Stimulated activated CD4-positive, alpha-beta T cell treated with anti-CD3 and anti-CD28 coated beads, Interleukin-2, amount 100 ng/mL, for 24 hours (primary cell): ENCODE data around the gene ATP11B.
"Not testable (repeated sequence)": the region's sequence is repeated elsewhere in the genome, so short reads cannot be mapped to it uniquely, and the experiment has no call there.

Source experiments
- DNase-seq, 2 donors: peaks; one replicate each; pipeline ENCODE4 v3.0.0-alpha.2; 2020

ATP11B gene

DNA sequence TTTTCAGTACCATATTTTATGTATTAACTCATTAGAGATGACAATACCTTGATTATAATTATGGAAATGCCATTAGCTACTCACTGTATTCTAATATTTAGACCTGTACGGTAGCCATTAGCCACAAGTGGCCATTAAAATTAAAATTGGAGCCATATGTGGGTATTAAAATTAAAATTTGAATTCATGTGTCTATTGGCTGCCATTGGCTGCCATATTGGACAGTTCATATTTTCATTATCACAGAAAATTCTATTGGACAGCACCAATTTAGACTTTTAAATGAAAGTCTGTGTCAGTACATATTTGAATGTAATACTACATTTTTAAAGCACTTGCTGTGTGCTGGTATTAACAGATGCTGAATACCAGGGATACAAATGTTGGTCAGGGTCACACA is 3.0 kb downstream of the ATP11B start:
- no peak for DNase-seq

DNA sequence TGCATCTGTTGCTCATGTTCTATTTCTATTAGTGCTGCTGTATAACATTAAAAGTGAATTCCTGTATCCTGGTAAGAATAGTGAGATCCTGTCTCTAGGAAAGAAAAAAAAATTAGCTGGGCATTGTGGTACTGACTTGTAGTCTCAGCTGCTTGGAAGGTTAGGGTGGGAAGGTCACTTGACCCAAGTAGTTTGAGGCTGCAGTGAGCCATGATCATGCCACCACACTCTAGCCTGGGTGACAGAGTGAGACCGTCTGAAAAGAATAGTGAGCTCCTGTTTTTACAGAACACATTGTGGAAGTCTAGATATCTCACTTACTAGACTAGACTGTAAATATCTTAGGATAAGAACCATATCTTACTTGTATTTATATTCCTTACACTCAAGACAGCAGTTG is 4.6 kb downstream of the ATP11B start:
- DNase-seq, result no peak

DNA sequence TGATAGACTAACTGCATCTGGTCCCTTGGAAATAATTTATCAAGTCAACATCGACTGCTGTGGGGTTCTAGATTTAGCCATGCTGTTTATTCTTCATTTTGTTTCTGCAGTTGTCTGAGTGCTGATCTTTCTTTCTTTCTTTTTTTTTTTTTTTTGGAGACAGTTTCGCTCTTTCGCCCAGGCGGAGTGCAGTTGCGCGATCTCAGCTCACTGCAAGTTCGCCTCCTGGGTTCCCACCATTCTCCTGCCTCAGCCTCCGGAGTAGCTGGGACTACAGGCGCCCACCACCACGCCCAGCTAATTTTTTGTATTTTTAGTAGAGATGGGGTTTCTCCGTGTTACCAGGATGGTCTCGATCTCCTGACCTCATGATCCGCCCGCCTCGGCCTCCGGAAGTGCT is 5.8 kb downstream of the ATP11B start:
- not testable (repeated sequence) for DNase-seq

DNA sequence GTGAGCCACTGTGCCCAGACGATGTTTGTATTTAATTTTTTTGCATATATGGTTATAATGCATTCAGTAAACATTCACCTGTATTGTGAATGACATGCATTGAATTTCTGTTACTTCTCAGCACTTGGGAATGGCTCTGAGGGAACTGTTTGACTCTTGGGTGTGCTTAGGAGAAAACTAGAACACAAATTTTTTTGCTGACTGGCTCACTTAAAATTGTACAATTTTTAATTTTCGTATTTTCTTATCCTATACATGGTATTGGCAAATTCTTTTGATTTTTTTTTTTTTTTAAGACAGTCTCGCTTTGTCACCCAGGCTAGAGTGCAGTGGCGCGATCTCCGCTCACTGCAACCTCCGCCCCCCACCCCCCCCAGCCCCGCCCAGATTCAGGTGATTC is 7.2 kb downstream of the ATP11B start:
- no peak for DNase-seq

DNA sequence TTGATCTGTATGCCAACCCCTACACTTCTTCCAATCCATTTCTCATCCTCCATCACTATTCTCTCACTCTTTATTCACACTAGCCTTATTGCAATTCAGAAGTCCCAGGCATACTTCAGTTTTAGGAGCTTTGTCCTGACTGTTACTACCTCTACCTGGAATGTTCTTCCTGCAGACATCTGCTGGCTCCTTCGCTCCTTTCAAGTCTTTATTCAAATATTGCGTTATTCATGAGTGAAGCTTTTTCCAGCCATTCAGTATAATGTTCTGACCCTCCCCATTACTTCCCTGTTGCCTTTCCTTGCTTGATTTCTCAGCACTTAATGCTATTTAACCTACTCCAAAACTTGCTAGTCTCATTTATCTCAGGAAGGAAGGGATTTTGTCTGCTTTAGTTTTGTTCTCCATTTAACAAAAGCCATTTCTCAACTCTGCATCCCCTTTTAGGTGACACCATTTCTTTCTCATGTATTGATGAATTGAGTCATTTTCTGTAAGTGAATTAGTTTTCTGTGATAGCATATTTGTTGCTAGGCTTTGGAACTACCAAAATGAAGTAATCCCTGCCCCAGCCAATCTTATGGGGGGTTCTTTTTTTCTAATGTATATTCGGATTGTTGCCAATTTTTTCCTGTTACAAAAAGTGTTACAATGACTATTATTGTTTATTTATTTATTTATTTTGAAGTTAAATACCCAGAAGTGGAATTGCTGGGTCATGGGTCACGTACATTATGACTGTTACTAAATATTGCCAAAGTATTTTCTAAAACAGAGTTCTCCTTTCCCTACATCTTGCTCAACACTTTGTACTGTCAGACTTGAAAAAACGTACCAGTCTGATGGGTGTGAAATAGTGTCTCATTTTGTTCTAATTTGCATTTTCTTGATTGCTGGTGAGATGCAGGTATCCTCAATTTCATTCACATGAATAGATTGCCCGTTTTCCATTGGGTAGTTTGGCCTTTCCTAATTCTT is 9.4 kb downstream of the ATP11B start:
- DNase-seq, result no peak

DNA sequence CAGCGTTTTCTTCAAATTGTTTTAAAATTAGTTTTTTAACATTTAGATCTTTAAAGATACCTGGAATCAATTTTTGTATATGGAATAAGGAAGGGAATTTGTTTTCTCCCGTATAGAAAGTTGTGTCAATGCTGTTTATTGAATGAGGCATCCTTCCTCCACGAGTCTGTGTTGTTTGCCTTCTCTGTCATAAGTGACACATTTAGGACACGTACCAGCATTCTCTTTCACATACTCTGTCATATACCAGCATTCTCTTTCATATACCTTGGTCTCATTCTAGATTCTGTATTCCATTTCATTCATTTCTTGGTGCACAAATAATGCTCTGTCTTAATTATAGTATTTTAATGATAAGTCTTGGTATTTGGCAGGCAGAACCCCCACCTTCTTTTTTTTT is 10.3 kb downstream of the ATP11B start:
- no peak for DNase-seq

DNA sequence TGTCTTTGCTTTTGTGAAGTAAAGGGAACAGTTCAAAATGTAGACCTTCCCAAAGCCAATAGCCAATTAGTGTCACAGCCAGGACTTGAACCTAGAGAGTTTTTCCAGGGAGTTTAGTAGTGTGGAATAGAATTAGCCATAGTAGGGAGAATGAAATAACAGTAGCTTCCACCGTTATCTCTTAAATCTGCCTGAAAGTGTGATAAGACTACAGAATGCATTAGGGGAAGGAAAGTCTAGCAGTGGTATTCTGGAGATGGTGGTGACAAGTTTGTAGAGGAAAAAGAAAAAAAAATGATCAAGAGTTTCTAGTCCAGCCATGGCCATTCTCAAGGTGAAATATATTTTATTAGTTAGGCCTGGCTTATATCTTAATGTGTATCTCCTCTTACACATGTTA is 13.8 kb downstream of the ATP11B start:
- no peak for DNase-seq

DNA sequence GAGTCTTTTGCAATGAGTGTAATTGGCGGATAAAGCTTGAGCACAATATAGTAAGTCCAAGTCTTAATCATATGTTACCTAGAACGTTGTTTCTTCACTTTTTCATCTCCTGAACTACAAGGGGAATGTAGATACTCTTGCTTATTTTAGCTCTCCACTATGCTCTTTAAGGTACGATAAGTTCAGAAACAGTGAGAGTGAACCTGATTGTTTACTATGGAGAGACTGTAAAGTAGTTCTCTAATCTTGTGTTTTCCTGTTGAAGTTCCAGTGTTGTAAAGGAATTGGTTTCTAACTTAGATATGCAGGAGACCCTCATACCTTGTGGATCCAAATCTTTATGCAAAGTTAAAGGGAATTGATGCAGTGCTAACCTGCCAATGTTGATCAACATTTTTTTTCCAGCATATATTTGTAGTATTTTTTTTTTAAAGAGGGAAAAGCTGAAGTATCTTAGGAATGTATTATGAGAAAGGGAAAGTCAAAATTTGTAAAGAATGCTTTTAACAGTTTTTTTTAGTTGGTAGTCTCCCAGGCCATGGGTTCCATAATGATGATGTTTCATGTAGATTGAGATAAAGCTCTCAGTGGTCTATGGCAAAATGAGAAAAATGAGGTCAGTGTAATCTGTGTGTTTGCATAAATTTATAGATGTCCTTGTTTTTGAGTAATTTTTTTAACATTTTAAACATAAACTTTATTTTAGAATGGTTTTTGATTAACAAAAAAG is 14.9 kb downstream of the ATP11B start:
- DNase-seq, result no peak

DNA sequence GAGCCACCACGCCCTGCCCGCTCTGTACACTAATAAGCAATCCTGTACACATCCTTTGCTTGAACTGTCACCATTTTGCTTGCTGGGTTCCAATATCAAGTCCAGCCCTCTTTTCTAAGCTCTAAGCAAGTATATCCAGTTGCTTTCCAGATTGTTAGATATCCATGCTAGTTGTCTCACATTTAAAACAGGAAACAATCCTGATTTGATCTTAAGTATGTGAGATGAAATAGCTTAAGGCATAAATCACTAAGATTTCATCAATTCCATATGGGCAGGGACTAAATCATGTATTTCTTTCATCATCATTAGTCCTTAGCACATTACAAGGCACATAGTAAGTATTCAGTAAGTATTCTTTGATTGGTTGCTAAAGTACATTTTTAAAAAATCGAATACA is 16.2 kb downstream of the ATP11B start:
- DNase-seq, result no peak

DNA sequence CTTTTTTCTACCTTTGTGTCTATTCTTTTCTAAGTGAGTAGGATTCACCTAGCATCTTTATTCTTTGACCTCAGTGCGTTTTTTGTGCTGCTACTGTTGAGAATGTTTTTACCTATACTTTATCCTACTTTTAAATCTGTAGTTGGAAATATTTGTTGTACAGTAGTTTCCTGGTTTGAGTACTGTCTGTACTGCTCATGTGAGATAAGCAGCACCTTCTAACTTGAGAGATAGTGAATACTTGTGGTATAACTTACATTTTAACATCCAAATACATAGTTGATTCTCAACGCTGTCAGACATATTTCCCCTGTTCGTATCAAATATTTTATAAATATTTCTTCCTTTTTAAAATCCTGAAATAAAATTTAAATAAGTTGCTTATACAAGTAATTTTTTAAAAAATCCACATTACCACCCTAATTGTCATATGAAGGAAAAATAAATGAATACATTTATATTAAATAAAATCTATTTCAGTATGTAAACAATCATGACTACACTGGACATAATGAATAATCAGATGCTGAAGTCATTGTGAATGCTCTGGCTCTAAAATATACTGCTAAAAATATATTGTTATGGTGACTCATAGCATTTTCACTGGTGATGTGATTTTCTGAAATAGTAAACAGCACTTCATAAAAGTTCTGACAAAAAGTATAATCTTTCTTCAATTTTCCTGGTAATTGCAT is 17.4 kb downstream of the ATP11B start:
- DNase-seq, result no peak

DNA sequence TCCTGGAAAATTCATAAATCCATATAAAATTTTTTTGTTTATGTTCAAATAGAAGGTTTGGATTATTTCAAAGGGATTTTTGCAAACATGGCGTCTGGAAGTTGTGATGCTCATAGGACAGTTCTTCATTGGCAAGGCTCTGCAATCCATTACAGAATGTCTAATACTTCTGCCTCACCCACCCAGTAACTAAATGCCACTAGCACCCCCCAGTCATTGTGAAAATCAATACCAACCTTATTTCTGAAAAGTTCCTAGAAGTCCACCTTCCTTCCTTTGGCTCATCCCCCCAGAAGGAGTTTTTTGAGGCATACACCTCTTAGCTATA is 17.9 kb downstream of the ATP11B start:
- no peak for DNase-seq

DNA sequence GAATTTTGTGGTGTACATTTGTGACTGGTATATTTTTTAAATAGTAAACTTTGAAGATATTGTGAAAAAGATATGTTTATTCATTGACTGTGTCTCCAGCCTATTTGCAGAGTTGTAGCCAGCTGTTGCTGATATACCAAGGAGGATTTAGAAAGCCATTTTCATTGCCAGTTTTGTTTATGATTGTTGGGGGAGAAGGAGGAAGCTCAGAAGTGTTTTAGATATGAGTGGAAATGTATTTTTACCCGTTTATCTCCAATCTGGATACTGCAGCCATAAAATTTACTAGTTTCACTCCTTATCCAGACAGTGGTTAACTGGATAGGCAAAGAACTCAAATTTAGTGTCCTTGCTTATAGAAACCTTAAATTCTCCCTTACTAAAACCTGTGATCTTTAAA is 18.8 kb downstream of the ATP11B start:
- DNase-seq, result no peak

DNA sequence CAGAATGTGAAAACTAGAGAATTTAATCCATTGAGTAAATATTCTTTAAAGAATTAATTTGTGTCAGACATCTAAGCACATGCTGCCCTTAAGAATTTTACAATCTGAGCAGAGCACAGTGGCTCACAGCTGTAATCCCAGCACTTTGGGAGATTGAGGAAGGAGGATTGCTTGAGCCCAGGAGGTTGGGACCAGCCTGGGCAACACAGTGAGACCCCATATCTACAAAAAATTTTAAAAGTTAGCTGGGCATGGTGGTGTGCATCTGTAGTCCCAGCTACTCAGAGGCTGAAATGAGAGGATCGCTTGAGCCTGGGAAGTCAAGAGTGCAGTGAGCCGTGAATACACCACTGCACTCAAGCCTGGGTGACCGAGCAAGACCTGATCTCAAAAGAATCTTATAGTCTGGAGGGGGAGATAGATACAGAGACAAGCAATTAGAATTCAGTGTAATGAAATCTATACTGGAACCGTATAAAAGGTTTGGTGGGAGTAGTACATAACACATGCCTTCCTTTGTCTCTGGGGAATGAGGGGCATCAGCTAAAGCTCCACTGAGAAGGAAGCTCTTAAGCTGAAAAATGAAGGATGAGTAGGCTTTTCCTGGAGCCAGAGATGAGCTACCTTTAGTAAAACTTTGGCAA is 21.2 kb downstream of the ATP11B start:
- DNase-seq, result no peak

DNA sequence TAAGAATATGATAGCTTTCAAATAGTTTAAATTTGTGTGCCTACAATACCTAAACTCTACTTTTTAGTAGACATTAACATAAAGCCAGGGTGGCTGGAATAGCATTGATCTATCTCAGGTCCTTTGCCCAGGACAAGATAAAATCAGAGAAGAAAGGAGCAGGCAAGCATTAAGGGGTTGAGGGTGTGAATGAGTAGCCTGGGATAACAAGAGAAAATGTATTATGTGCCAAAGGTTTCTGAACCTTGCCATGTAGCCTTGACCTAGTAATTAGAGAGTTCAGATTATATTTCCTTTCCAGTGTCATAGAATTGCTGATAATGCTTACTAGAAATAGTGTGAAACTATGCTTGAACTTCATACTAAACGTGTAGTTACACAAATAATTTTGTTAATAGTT is 22.9 kb downstream of the ATP11B start:
- no peak for DNase-seq

DNA sequence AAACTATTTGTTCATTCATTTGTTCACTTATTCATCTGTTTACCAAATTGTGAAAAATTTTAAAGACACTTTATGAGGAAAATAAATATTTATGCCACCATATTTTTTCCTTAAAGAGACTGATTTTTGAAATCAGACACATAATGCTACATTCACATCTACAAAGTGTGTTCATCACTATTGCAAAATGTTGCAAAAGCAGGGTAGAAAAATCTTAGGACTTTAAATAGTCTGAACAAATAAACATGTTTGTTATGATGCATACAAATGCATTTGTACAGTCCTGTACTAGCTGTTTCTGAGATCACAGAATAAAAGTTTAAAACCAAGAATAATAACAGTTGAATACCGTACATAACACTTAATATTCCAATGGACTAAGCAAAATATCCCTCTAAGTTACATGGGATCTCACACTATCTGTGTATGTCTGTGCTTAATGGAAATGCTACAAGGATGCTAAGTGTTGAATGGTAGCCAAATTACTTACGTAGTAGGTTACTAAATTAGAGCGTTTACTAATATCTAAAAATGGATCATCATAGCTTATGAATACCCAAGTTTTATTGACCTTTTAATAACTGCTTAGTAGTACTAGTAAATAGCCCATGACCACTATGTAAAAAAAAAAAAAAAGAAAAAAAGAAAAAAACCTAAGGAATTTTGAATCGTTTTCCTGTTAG is 25.1 kb downstream of the ATP11B start:
- DNase-seq, result no peak

DNA sequence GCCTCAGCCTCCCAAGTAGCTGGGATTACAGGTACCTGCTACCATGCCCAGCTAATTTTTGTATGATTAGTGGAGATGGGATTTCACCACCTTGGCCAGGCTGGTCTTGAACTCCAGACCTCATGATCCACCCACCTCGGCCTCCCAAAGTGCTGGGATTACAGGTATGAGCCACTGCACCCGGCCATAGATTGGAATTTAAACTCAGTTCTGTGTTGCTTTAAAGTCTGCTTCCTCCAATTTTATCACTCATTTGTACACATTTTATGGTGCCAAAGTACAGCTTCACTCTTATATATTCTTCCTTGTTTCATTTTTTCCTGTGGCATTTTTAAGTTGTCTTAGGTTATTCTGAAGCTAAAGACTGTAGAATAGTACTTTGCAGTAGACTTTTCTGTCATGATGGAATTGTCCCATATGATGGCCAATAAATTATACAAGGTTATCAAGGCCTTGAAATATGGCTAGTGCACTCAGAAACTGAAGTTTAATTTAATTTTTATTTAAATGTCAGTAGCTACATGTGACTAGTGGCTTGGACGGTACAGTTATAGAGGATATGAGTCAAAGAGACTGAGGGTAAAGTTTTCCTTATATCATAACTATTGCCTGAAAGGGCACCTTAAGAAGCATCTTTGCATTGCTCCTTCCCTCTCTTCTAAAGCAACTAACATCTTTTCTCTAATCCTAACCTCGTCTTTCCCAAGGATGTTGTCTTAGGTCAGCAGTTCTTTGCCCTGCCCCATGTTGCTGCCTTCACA is 28.1 kb downstream of the ATP11B start:
- no peak for DNase-seq

DNA sequence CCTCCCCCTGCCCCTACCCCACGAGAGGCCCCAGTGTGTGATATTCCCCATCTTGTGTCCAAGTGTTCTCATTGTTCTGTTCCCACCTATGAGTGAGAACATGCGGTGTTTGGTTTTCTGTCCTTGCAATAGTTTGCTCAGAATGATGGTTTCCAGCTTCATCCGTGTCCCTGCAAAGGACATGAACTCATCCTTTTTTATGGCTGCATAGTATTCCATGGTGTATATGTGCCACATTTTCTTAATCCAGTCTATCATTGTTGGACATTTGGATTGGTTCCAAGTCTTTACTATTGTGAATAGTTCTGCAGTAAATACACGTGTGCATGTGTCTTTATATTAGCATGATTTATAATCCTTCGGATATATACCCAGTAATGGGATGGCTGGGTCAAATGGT is 29.0 kb downstream of the ATP11B start:
- not testable (repeated sequence) for DNase-seq

DNA sequence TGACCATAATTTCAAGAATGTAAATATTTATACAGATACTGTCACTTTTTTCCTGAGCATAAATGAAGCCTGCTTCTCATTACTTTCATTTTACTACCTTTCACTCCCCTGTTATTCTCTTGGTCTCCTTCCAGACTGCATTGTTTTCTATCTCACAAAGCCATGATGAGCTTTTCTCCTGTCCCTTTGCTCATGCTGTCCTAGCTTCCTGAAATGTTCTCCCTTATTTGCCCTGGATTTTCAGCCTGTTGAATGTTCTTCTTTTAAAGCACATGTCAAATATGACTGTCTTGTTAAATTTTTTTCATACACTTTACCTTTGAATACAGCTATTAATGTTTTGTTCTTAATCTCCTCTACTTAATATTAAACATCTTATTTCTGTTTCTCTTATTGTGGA is 31.7 kb downstream of the ATP11B start:
- no peak for DNase-seq

DNA sequence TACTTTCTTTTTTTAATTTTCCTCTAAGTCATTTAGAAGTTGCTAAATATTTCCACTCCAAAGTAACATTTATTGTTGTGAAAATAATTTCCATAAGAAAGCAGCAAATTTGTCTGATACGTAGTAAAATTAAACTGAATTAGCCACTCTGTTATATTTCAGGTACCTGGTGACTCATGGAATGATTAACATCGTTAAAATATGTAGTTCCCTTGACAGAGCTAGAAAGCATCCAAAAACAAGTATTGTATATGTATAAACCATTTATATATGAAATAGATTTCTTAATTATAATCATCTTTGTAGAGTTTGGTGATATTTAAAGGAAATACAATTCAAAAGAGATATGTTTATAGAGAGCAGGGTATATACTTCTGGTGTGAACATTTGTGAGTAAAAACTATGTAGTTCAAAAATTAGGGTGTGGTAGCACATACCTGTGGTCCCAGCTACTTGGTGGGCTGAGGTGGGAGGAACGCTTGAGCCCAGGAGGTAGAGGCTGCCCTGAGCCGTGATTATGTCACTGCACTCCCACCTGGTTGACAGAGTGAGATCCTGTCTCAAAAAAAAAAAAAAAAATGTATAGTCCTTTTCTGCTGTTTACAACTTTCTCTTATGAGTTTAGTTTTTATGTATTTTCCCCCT is 36.6 kb downstream of the ATP11B start:
- no peak for DNase-seq

DNA sequence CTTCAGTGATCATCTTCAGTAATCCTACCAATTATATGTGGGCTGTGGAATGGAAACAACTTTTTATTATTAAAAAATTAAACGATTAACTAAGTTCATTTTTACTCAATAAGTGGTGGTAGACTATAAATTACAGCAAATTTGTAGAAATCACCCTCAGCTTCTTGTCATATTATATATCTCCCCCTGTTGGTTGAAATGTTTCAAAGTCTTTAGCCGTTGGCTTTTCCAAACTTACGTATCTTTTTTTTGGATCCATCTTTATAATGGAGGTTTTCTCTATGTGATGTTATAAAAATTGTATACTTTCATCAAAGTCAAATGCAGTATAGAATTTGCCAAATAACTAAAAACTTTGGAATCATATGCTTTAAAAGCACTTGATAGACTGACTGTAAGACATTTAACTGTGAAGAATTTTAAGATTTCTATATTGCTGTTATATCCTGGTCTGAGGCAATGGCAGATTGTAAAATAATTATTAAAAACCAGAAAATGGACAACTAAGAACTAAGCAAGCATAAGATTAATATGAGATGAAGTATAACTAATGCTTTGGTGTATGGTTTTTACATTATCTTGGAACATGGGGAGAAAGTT is 44.7 kb downstream of the ATP11B start:
- DNase-seq, result no peak

DNA sequence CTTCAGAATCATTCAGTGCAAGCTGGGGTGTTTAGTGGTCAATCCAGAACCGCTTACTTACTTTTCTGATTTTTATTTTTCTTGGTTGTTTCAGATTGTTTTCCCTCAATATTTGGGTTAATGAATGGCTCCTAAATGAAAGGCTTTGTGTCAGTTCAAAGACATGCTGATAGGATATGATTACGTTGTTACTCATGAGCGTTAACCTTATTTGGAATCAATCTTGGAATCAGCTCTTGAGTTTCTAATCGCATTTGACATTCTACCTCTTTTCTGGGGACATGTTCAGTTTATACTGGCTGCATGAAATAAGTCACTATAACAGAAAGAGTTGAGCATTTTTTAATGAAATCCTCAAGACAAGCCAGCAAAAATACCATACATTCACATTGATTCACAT is 50.2 kb downstream of the ATP11B start:
- DNase-seq, result no peak
